HG03108 (cell line): ENCODE measurements around the gene ATP6AP1.
"Not testable (repeated sequence)": the region's sequence is repeated elsewhere in the genome, so short reads cannot be mapped to it uniquely, and the experiment has no call there.

ENCODE experiments used
- ATAC-seq: cut with Tn5 transposase; IDR thresholded peaks from one replicate; pipeline ENCODE4 v1.9.1; 2021; ENCODE audit warnings: moderate library complexity; ENCODE audit not compliant: unreplicated experiment

Gene ATP6AP1, protein sequence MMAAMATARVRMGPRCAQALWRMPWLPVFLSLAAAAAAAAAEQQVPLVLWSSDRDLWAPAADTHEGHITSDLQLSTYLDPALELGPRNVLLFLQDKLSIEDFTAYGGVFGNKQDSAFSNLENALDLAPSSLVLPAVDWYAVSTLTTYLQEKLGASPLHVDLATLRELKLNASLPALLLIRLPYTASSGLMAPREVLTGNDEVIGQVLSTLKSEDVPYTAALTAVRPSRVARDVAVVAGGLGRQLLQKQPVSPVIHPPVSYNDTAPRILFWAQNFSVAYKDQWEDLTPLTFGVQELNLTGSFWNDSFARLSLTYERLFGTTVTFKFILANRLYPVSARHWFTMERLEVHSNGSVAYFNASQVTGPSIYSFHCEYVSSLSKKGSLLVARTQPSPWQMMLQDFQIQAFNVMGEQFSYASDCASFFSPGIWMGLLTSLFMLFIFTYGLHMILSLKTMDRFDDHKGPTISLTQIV

GRCh38 chrX:154428176-154429171 is at the start of gene ATP6AP1:
ATP6AP1 (plus strand) TSS chrX:154428677; CDS start chrX:154428693, 16 bp downstream.
- peak; percentile 97 for ATAC-seq

DNA sequence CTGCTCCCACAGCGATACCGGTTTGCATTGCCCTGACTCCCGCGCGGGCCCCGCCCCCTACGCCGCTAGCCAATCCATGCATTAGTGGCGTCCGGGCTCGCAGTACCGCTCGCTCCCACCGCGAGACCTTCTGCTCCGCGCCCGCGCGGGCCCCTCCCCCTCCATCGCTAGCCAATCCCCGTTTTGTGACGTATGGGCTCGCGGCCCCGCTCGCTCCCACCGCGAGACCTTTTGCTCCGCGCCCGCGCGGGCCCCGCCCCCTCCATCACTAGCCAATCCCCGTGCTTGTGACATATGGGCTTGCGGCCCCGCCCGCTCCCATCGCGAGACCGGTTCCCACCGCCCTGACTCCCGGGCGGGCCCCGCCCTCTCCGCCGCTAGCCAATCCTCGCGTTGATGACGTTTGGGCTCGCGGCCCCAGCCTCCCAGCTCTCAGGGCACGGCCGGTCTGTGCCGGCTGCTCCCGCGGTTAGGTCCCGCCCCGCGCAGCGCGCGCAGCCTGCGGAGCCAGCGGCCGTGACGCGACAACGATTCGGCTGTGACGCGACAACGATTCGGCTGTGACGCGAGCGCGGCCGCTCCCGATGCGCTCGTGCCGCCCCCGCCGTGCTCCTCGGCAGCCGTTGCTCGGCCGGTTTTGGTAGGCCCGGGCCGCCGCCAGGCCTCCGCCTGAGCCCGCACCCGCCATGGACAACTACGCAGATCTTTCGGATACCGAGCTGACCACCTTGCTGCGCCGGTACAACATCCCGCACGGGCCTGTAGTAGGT is 49.5 kb upstream of the ATP6AP1 start, which contains the start of gene EMD:
Gene EMD, plus strand, starts transcription at position 497 of the 770 bp plus-strand sequence. Its CDS starts 190 bp downstream, at position 687.
- peak; percentile 76 for ATAC-seq

DNA sequence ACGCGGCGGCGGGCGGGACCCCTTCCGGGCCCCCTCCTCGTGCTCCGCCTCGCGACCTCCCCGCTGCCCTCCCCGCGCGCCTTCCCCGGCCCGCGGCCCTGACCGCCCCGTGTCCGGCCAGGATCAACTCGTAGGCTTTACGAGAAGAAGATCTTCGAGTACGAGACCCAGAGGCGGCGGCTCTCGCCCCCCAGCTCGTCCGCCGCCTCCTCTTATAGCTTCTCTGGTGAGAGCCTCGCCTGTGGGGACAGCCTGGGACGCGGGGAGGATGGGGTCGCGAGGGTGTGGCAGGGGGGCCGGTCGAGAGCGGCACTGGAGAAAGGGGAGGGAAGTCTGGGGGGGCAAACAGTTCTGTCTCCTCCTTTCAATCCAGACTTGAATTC is 48.9 kb upstream of the ATP6AP1 start:
- ATAC-seq = no peak

- no peak for ATAC-seq
Measured at GRCh38 chrX:154380153-154380552, 48.3 kb upstream of the ATP6AP1 start.

DNA sequence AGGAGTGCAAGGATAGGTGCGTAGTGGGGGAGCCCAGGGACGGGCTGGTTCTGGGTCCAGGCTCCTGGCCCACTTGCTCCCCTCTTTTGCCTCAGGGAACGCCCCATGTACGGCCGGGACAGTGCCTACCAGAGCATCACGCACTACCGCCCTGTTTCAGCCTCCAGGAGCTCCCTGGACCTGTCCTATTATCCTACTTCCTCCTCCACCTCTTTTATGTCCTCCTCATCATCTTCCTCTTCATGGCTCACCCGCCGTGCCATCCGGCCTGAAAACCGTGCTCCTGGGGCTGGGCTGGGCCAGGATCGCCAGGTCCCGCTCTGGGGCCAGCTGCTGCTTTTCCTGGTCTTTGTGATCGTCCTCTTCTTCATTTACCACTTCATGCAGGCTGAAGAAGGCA is 47.7 kb upstream of the ATP6AP1 start:
- ATAC-seq = no peak

DNA sequence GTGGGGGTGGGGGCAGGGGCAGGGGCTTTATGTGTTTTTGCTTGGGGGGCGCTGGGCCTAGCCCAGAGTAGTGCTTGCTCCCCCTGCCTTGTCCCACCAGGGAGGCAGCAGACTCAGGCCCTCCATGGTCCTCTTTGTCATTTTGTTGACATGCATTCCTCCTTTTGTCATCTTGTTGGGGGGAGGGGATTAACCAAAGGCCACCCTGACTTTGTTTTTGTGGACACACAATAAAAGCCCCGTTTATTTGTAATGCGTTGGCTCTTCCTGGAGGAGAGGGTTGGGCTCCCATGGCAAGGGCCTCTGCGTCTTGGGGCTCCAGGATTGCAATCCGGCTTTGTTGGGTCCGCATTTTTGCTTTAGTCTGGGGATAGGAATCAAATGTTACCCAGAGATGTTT is 47.2 kb upstream of the ATP6AP1 start:
- ATAC-seq = no peak

- ATAC-seq = no peak
Measured at GRCh38 chrX:154382483-154383069, 45.9 kb upstream of the ATP6AP1 start.

- no peak for ATAC-seq
Measured at GRCh38 chrX:154383359-154384283, 44.9 kb upstream of the ATP6AP1 start.

DNA sequence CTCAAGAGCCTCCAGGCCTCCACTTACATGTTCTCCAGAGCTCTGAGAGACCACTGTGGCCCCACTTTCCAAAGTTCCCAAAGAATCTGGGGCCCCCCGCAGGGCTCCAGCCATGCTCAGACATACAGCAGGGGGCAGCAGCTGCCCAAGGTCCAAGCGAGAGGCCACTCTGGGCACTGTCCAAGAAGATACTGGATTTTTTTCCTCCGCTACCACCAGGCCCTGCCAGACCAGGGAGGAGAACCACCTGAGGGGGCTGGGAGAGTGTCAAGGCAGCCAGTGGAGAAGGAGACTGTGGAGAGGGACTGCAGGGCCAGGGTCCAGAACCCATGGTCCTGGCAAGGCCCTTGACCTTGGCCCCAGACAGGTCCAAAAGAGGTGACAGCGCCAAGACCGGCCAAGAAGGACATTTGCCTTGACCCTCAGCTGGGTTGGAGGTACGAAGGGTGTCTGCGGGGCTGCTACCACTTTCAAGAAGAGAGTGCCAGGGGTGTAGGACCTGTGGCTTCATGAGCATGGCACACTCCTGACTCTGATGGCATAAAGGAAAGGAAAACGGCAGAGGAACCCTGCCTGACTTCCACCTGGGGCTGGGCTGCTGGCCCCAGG is 44.1 kb upstream of the ATP6AP1 start:
- ATAC-seq = no peak

DNA sequence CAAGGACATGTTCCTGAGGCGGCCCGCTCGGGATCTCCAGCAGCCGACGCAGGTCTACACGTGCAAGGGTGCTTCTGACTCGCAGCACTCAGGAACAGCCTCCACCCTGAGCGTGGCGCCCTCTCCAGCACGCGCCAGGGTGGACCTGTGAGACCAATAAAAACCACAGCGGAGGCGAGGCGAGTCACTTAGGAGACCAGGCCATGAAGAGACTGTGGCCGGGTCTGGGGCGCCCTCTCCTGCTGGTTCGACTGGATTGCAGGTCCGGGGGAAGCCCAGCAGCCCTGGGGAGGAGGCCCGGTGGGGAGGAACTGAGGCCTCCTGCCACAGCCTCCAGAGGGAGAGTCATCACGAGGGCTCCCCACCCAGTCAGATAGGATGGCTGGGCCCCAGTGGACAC is 40.4 kb upstream of the ATP6AP1 start:
- ATAC-seq = not testable (repeated sequence)

DNA sequence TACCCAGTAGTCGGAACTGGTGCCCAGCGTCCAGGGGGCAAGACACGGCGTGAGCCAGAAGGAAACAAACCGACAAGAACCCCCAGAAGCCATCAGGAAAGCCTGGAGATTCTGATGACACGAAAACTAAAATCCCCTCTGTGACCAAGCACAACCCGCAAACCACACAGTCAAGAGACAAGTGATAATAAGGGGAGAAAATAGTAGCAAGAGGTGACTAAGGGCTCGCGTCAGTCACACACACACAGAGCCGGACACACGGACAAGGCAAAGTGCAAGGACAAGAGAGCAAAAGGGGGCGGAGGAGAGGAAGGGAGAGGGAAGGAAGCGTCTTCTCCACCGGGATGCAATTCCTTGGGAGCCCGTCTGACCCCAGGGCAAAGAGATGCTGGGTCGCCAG is 39.8 kb upstream of the ATP6AP1 start:
- ATAC-seq = not testable (repeated sequence)

DNA sequence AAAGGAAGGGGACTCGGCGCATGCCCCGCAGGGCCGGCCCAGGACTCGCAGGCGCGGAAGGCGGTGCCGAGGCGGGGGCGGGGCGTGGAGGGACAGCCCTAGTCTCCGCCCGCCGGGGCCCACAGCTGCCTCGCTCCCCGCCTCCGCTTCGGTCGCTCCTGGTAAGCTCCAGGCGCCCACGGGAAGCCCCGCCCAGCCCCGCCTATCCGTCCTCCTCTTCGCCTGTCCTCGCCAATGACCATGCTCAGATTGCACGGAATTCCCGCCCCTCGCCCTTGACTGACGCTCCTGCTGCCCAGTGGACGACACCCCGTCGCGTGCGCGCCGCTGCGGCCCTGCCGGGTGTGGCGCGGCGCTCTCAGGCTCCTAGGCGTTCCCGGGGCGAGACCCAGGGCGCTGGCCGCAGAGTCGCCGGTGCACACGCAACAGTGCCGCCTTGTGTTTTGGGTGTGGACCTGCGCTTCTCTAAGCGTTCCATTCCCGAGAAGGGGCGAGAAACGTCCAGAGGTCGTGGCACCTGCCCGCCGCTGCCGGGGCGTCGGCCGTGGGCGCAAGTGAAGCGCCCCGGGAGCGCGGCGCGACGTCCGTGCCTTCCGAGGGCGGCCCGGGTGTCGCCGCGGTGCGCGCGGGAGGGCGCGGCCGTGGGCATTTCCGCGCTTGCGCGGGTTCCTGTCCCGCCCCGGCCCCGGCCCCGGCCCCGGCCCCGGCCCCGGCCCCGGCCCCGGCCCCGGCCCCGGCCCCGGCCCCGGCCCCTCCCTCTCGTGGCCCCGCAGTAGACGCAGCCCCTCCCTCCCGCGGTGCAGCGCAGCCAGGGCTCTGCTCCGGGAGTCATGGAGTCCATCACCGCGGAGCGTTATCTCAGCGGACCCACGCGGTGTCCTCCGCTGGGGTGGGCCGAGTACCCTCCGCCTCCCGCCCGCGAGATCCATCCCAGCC is 38.4 kb upstream of the ATP6AP1 start:
- ATAC-seq = peak; percentile 65

DNA sequence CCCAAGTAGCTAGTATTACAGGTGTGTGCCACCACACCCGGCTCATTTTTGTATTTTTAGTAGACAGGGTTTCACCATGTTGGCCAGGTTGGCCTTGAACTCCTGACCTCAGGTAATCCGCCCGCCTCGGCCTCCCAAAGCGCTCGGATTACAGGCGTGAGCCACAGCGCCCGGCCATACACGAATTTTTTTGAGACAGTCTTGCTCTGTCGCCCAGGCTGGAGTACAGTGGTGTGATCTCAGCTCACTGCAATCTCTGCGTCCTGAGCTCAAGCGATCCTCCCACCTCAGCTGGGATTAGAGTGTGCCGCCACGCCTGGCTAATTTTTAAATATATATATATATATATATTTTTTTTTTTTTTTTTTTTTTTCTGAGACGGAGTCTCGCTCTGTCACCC is 32.1 kb upstream of the ATP6AP1 start:
- not testable (repeated sequence) for ATAC-seq

- ATAC-seq = peak; percentile 36
Measured at GRCh38 chrX:154396973-154397887, 31.2 kb upstream of the ATP6AP1 start.

- peak; percentile 86 for ATAC-seq
Measured at GRCh38 chrX:154397888-154398667, 30.4 kb upstream of the ATP6AP1 start, which contains the start of gene RPL10. RPL10 (plus strand) TSS chrX:154398377; CDS start chrX:154398520, 143 bp downstream.
